Measurements from ENCODE around the gene UBE2L3. TPM values are rescaled to one million over a fixed set of nuclear protein-coding genes. Genes with fewer than 3 reads are reported as not detected.
"Not testable (repeated sequence)": the region's sequence is repeated elsewhere in the genome, so short reads cannot be mapped to it uniquely, and the experiment has no call there.

Gene UBE2L3
- polyA plus RNA-seq, 1 donor = 40.5 TPM

DNA sequence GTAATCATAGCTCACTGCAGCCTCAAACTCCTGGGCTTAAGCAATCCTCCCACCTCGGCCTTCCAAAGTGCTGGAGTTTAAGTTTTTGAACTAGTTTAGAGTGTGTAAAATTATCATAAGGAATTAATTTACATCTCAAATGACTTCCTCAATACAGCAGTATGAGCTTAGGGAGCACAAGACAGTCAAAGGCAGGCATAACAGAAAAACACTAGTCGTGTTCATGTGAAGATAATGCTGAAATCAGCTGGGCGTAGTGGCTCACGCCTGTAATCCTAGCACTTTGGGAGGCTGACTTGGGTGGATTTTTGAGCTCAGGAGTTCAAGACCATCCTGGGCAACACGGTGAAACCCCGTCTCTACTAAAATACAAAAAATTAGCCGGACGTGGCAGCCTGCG is 36.5 kb downstream of the UBE2L3 start:
- DNase-seq = no peak

DNA sequence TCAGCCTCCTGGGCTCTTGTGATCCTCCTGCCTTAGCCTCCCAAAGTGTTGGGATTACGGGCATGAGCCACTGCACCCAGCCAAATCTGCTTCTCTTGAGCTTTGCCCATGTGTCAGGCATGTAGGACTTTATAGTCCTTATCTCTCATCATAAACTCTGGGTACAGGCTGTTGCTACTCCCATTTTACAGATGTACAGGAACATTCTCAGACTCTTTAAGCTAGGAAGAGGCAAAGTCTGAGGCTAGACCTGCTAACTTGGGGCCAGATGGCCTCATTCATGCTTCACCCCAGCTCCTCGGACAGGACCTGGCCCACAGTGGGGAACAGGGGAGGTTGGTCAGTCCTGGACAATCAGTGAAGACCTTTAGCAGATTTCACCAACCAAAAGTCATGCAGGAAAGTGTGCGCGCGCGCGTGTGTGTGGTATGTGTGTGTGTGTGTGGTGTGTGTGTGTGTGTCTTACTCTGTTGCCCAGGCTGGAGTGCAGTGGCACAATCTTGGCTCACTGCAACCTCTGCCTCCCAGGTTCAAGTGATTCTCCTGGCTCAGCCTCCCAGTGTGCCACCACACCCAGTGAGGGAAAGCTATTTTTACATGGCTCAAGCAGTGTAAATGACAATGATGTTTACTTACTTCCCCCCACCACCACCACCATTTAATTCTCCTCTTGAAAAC is 38.5 kb downstream of the UBE2L3 start:
- DNase-seq = no peak

- DNase-seq = no peak
Observed at GRCh38 chr22:21606775-21607174, 39.3 kb downstream of the UBE2L3 start.

GRCh38 chr22:21609556-21610157 is 42.1 kb downstream of the UBE2L3 start:
- DNase-seq = not testable (repeated sequence)

DNA sequence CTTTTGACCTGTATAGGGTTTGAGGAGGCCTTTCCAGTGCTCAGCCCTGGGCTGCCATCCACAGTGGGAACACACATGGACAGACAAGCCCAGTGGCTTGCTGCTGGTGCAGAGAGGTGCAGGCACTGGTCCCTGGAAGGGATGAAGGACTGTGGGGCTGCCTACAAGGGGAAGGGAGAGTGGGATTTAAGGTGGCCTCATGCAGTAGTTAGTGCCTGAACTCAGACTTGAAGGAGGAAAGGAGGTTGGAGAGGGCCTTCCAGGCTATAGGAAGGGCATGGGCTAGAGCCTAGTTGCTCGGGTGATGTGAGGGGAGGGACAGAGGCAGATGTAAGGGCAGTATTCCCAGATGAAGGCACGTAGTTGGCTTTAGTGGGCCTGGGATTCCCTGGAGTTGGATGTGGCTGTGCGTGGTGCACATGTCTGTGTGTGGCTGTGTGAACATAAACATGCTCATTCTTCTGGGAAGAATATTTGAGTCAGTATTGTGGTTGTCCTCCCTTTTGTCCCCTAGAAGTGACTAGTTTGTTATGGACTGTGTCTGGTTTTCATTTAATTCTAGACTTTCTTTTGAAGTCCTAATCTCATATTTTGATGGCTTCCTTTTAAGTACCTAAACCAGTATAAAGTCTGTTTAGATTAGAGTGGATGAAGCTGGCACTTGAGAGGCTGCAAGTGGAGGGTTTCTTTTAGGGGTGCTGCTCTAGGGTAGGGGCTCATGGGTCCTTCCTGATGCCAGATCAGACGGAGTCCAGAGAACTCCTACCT is 43.9 kb downstream of the UBE2L3 start:
- no peak for DNase-seq

DNA sequence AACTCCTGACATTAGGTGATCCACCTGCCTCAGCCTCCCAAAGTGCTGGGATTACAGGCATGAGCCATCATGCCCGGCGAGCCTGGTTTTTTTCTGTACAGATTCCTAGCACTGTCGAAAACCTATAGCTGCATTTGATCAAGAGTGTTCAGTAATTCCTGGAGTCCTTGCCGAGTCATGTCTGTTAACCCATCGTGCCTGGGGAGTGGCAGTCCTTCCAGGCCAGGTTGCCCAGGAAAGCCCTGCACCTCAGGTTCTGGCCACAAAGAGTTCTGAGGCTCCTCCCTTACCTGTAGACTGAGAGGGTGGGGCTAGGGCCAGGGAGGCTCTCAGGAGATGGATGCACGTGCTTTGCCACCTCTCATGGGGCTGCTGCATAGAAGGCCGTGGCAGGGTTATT is 45.3 kb downstream of the UBE2L3 start:
- DNase-seq = no peak

GRCh38 chr22:21613553-21614233 is 46.2 kb downstream of the UBE2L3 start:
- no peak for DNase-seq

- DNase-seq = no peak
Observed at GRCh38 chr22:21615731-21616130, 48.2 kb downstream of the UBE2L3 start.

- DNase-seq = not testable (repeated sequence)
Observed at GRCh38 chr22:21617337-21617736, 49.8 kb downstream of the UBE2L3 start.

DNA sequence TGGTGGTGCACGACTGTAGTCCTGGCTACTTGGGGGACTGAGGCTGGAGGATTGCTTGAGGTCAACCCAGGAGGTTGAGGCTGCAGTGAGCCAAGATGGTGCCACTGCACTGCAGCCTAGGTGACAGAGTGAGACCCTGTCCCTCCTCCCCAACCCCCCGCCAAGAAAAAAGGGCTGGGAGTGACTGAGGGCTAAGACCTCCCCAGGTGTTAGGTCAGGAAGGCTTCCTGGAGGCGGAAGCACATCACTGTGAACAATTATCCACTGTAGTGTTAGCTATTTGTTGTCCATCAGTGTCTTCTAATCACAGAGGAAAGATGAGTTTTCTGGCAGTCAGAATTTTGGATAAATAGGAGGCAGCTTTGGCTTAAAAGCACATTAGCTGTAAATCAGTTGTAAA is 53.5 kb downstream of the UBE2L3 start:
- DNase-seq = no peak

GRCh38 chr22:21622011-21622918 is 54.8 kb downstream of the UBE2L3 start:
- DNase-seq = no peak

DNA sequence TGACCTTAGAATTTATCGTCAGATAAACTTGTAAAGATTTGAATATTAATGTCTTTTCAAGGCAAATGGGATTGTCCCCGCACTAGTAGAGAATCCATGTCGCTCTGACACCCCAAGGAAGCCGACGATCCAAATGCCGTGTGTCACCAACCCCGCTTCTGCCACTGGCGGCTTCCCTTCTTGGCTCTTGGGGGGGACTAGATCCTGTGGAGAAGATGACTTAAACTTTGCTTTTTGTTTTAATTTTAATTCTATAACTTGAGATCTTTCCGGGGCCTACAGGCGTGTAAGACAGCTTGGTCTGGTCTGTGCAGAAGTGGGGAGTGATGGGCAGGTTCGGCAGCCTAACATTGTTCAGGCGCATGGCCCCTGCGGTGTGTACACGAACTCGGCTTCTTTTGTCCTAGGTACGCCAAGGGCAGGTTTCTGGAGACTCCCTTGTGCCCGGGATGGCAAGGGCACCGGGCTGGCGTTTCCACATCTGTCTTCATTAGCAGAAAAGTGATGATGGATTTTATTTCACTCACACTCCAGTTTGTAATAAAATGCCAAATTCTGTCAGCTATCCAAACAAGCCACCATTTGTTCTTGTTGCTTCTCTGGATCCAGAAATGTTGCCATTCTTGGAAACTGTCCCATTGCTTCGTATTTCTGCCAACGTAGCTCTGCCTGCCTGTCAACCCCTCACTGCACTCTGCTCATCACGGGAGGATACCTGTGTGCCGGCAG is 55.6 kb downstream of the UBE2L3 start:
- DNase-seq = no peak

DNA sequence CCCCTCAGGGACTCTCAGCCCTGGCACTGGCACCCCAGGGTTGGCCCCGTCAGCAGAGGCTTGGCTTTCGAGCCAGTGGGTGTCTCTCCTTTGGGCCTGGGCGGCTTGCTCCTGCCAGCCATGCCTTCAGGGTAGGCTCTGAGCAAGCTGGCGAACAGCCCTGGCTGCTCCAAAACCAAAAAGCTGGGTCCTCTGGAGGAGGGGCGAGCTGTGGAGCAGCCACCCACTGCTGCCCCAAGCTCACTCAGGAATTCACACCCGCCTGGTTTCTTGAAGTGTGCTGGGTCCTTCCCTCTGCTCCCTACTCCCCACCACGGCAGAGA is 56.1 kb downstream of the UBE2L3 start:
- no peak for DNase-seq

DNA sequence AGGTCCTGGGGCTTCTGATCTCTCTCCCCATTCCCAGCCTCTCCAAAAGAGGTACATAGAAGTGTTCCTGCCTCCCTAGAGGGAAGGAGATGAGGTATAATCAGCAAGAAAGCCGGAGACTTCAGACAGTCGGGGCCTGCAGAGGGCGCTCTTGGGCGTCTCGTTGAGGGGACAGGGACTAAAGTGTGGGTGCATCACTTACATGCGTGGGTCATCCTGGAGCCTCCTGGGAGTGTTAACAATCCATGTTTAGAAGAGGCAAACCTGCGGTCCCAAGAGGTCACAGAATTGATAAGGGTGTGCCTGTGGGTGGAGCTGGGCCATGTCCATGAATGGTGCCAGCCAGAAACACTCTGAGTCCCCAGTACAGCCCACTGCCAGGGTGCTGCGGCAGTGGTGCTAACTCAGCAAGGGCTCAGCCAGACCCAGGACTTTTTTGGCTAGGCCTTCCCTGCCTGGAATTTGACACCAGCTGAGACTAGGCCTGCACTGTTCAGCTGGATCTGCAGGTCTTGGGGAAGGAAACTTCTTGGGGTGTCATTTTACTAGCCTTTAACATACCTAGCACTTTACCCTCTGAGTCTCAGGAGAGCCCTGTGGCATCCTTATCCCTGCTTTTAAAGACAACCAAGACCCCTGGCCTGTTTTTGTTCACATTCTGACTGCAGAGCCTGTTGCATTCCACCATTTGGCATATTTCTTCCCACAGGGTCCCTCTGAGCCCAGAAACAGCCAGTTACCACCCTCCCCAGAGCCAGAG is 56.8 kb downstream of the UBE2L3 start:
- DNase-seq = no peak

DNA sequence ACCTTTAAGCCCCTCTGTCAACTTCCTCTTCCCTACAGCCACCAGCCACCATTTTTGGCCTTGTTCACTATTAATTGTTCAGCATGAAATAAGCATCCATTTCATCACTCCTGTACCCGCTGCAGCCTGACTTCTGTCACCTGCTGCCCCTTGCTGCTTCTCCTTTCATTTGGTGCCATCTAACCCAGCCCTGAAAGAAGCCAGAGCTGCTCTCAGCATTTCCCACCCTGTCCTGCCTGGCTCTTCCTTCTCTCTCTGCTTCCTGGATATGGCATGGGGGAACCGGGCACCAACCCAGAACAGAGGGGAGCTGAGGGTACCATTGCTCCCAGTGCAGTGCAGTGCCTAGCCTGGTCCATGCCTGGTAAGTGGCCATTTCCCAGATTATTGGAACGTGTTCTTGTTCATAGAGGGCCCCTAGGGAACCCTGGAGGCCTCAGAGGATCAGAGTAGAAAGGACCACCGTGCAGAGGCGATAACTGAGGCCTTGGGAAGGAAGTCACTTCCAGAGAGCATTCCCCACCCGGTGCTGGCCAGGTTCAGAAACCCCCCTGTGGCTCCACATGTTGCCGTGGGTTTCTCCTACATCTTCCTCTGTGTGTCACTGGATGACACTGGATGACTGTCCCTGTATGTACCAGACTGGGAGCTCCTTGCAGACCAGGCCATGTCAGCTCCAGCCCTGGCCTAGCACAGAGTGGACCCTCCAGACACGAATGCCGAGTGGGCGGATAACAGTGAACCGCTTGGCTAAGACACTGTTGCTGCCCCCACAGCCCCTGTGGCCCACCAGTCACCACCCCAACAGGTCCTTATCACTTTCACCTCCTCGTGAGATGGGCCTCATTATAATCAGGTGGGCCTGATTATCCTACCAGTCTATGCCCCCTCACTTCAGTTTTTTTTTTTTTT is 57.6 kb downstream of the UBE2L3 start:
- no peak for DNase-seq

- DNase-seq = no peak
Observed at GRCh38 chr22:21626073-21626734, 58.7 kb downstream of the UBE2L3 start.

DNA sequence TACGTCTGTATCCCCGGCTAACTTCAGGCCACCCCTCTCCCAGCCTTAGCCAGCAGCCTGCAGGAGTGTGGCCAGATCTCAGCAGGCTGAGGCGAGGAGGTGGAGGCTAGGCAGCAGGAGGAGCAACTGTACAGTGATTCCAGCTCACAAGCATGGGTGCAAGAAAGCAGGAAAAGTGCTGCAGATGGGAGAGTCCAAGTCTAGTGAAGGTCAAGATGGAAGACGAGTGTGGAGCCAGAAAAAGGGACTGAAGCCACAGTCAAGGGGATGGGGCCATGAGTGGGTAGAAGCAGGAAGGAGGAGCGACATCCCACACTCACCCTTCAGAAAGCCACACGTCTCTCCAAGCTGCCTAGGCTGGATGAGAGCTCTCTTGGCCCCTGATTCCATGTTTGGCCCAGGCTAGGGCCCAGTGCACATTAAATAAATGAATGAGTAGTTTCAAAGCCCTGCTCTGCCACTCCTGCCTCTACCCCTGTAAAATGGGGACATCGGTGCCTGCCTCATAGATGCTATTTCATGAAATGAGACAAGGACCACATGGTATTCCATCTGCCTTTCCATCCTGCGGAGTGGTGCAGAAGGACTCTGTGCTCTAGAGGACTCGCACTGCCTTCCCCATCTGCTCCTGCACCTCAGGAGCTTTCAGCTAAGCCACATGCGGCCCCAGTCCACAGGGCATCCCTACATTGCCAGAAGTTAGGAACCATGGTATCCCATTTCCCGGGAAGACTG is 59.4 kb downstream of the UBE2L3 start:
- DNase-seq = no peak
